ENCODE results near the gene JKAMP.

JKAMP gene

DNA sequence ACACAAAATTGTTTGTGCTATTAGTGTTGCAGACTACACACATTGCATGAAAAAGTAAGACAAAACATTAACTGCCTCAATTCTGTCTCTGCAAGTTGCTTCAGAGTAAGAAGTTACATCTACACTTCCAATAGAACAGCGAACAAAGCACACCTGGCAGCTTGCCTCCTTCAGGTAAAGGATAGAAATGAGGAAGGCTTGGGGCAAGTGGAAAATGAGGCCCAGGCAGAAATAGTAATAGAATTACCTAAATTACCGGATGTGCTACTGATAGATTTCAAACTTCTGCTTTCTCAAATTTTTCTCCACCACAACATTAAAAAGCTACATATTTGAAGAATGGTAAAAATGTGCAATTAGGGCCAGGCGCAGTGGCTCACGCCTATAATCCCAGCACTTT lies 54.6 kb downstream of the JKAMP start:
- DNase-seq (ENCODE audit: low read depth in 1 of 2, low spot score in 1 of 2), result no peak

DNA sequence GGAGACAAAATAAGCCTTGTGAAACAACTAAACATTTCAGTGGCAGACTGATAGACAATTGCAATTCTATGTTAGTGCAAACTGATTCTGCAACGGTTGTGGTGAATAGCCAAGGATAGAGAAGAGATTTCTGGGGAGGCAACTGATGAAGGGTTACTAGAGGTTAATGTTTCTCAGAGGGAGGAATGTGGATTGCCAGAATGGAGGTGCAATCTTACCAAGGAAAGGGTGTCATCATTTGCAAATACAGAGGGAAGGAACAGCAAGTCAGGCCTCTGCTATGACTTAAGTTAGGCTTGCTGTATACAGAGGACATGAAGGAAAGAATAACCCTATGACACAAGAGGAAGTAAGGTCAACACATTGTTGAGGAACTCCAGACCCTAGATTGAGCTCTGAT lies 56.5 kb downstream of the JKAMP start:
- no peak for DNase-seq (ENCODE audit: low read depth in 1 of 2, low spot score in 1 of 2)

DNA sequence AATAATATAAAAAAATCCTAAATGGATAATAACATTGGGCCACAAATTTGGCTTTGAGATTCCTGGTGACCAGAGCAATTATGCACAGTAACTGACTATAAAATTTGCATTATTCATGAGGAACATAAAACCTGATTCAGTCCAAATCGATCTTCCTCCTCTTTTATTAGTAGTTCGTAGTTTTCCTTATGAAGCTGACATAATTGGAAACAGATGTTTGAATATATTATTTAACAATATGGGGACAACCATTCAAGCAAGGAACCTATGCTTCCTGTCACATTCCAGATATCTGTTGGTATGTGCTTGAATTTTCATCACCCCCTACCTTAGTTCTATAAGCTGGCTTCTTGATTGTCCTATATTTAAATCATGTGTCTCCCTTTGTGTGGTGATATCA lies 57.4 kb downstream of the JKAMP start:
- DNase-seq (ENCODE audit: low read depth in 1 of 2, low spot score in 1 of 2), result no peak

DNA sequence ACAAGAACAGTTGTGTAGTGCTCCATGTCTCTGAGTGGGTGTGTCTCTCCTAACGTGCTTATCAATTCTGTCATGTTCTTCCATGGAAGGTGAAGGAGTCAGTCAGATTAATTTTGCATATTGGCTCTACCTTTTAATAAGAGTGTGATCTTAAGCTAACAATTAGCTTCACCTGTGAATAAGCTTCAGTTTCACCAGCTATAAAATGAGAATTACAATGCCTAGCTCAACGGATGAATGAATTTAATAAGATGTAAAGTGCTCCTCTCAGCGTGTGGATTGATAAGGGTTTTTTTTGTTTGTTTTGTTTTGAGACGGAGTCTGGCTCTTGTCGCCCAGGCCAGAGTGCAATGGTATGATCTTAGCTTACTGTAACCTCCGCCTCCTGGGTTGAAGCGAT lies 59.6 kb downstream of the JKAMP start:
- no peak for DNase-seq (ENCODE audit: low read depth in 1 of 2, low spot score in 1 of 2)

DNA sequence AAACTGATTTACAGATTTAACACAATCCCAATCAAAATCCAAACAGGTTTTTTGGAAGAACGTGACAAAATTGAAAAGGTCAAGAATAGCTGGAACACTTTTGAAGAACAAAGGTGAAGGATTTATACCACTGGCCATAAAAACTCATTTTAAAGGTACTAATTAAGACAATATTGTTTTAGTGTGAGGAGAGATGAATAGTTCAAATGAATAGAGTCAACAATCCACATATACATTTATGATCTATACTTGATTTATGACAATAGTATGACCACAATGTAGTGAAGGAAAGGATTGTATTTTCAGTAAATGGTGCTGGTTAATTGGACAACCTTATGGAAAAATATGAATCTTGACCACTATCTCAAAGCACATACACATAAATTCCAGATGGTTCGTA lies 63.0 kb downstream of the JKAMP start:
- no peak for DNase-seq (ENCODE audit: low read depth in 1 of 2, low spot score in 1 of 2)

Measured in activated CD4-positive, alpha-beta T cell treated with anti-CD3 and anti-CD28 coated beads, Interleukin-2, amount 50 U/mL, for 24 hours (primary cell).